SK-N-SH (cell line): ENCODE measurements around the gene PRM1. TPM values are rescaled to one million over a fixed set of nuclear protein-coding genes. Genes with fewer than 3 reads are reported as not detected.
A peak's percentile ranks its signal among the peaks of the same experiment; 100 is the strongest.

Experiments
- CTCF ChIA-PET: fragments of 300-600, 350-600 bp; formaldehyde crosslinking; extraction: SDS; loops from one replicate; lab custom pipeline; 2021; lab: Yijun Ruan, JAX
- POLR2A ChIA-PET: fragments of 350-600 bp; sonication (Branson Sonifier 250); formaldehyde crosslinking; extraction: SDS; loops from one replicate; lab custom pipeline; 2020; ENCODE audit warnings: antibody characterized with exemption, inconsistent platforms; lab: Yijun Ruan, JAX
- DNase-seq: peaks from one replicate; pipeline ENCODE4 v3.0.0; 2012
- H2AFZ ChIP-seq: fragments of 200-600 bp; sonication (generic); 2 replicates; pipeline ENCODE4 v1.8.1; 2016; ENCODE audit warnings: antibody characterized with exemption, mild to moderate bottlenecking, low read depth
- H3F3A ChIP-seq: fragments of 200-600 bp; sonication (generic); replicated peaks from 2 replicates; pipeline ENCODE3; 2016; ENCODE audit warnings: antibody characterized with exemption, mild to moderate bottlenecking; ENCODE audit not compliant: insufficient read depth
- H3K27ac ChIP-seq, 2 experiments: fragments of 200-500 bp in 1 of 2; fragments of 200-600 bp in 1 of 2; sonication (Bioruptor generic) in 1 of 2; sonication (generic), shearing (Covaris generic) in 1 of 2; 2 replicates each; pipeline versions ENCODE4 v1.5.1 to v1.6.1; 2014 to 2016; ENCODE audit warnings: low read depth in 2 of 2, inconsistent platforms in 1 of 2, low read length in 1 of 2, mild to moderate bottlenecking in 1 of 2, mixed read lengths in 1 of 2
- H3K27me3 ChIP-seq: fragments of 200-600 bp; sonication (generic), shearing (Covaris generic); 2 replicates; pipeline ENCODE4 v1.6.1; 2016; ENCODE audit warnings: mixed run types; ENCODE audit not compliant: insufficient read depth
- H3K36me3 ChIP-seq, 2 experiments: fragments of 200-500 bp in 1 of 2; fragments of 200-600 bp in 1 of 2; sonication (Bioruptor generic) in 1 of 2; sonication (generic) in 1 of 2; replicated peaks in 1 of 2; 2 replicates each; pipeline versions ENCODE3 to v1.5.1; 2014 to 2016; ENCODE audit warnings: low read length in 1 of 2, mild to moderate bottlenecking in 1 of 2; ENCODE audit not compliant: insufficient read depth in 2 of 2, control insufficient read depth in 1 of 2
- H3K4me1 ChIP-seq, 2 experiments: fragments of 200-500 bp in 1 of 2; fragments of 200-600 bp in 1 of 2; sonication (Bioruptor generic) in 1 of 2; sonication (generic), shearing (Covaris generic) in 1 of 2; 2 replicates each; pipeline versions ENCODE4 v1.5.1 to v1.6.1; 2014 to 2016; ENCODE audit warnings: low read depth in 1 of 2, low read length in 1 of 2, mixed run types in 1 of 2; ENCODE audit not compliant: insufficient read depth in 2 of 2, control insufficient read depth in 1 of 2
- H3K4me2 ChIP-seq: fragments of 200-600 bp; sonication (generic), shearing (Covaris generic); 2 replicates; pipeline ENCODE4 v1.6.1; 2017; ENCODE audit warnings: mixed run types
- H3K4me3 ChIP-seq, 2 experiments: fragments of 200-500 bp in 1 of 2; fragments of 200-600 bp in 1 of 2; sonication (Bioruptor generic) in 1 of 2; sonication (generic), shearing (Covaris generic) in 1 of 2; 2 replicates each; pipeline versions ENCODE4 v1.5.1 to v1.8.1; 2014 to 2016; ENCODE audit warnings: low read depth in 2 of 2, inconsistent platforms in 1 of 2, low read length in 1 of 2, mild to moderate bottlenecking in 1 of 2, mixed read lengths in 1 of 2, moderate library complexity in 1 of 2
- H3K79me2 ChIP-seq: fragments of 200-600 bp; sonication (generic); 2 replicates; pipeline ENCODE4 v1.8.1; 2017; ENCODE audit warnings: mild to moderate bottlenecking; ENCODE audit not compliant: insufficient read depth
- H3K9ac ChIP-seq: fragments of 200-600 bp; sonication (generic); 2 replicates; pipeline ENCODE4 v1.6.1; 2017; ENCODE audit warnings: mixed run types
- H3K9me2 ChIP-seq: fragments of 200-600 bp; sonication (generic); 2 replicates; pipeline ENCODE4 v1.6.1; 2017; ENCODE audit warnings: mixed run types
- H3K9me3 ChIP-seq: fragments of 200-600 bp; sonication (generic); 2 replicates; pipeline ENCODE4 v1.6.1; 2017; ENCODE audit warnings: mixed run types, mild to moderate bottlenecking, moderate library complexity
- H4K20me1 ChIP-seq: fragments of 200-600 bp; sonication (generic); 2 replicates; pipeline ENCODE4 v1.6.1; 2017; ENCODE audit warnings: mild to moderate bottlenecking, mixed run types; ENCODE audit not compliant: insufficient read depth
- CHD2 ChIP-seq: fragments of 150-350 bp; IDR thresholded peaks from 2 replicates; pipeline ENCODE4 v1.6.1; 2018; ENCODE audit warnings: low read length; ENCODE audit not compliant: partially characterized antibody
- ELF1 ChIP-seq: IDR thresholded peaks from 2 replicates; pipeline ENCODE4 v1.4.0; 2012
- FOXM1 ChIP-seq: IDR thresholded peaks from 2 replicates; pipeline ENCODE4 v1.4.0; 2012; ENCODE audit warnings: low read depth, mild to moderate bottlenecking
- MEF2A ChIP-seq: IDR thresholded peaks from 2 replicates; pipeline ENCODE4 v1.4.0; 2012; ENCODE audit warnings: low read depth, borderline replicate concordance
- NFIC ChIP-seq: IDR thresholded peaks from 2 replicates; pipeline ENCODE4 v1.4.0; 2012; ENCODE audit warnings: borderline replicate concordance
- RAD21 ChIP-seq: IDR thresholded peaks from 2 replicates; pipeline ENCODE4 v1.6.1; 2012; ENCODE audit warnings: mild to moderate bottlenecking, low read length
- RCOR1 ChIP-seq: fragments of 150-350 bp; IDR thresholded peaks from 2 replicates; pipeline ENCODE4 v1.6.1; 2017; ENCODE audit warnings: antibody characterized with exemption, low read length
- SMC3 ChIP-seq: IDR thresholded peaks from 2 replicates; pipeline ENCODE4 v1.6.1; 2012; ENCODE audit warnings: low read depth, low read length, improper control_type of control experiment
- TCF12 ChIP-seq: IDR thresholded peaks from 2 replicates; pipeline ENCODE4 v1.4.0; 2012
- YY1 ChIP-seq: IDR thresholded peaks from 2 replicates; pipeline ENCODE4 v1.4.0; 2012; ENCODE audit warnings: low read depth, mild to moderate bottlenecking
- WGBS: methylation state at CpG from one replicate; pipeline ENCODE4 v1.1.6; 2017; ENCODE audit warnings: low lambda C conversion rate; 5-methylcytosine and 5-hydroxymethylcytosine counted together
- polyA plus RNA-seq, 3 experiments: library from polyadenylated mRNA; depleted of rRNA; stranded (reverse); fragments of >200 nt; gene quantifications; 2 replicates each; pipeline ENCODE4 v1.2.3, GENCODE V29; 2012
- TF ChIP-seq, protein P1 (sequence below): IDR thresholded peaks from 2 replicates; pipeline ENCODE4 v1.6.1; 2012; ENCODE audit warnings: mild to moderate bottlenecking, low read depth, low read length, moderate library complexity
- TF ChIP-seq, protein P2 (sequence below): IDR thresholded peaks from 2 replicates; pipeline ENCODE4; 2012
- TF ChIP-seq, protein P3 (sequence below): fragments of 150-350 bp; IDR thresholded peaks from 2 replicates; pipeline ENCODE4 v1.6.1; 2017; ENCODE audit warnings: antibody characterized with exemption, low read length, low read depth, borderline replicate concordance
- TF ChIP-seq, protein P4 (sequence below): IDR thresholded peaks from 2 replicates; pipeline ENCODE4 v1.4.0; 2012; ENCODE audit warnings: low read depth, borderline replicate concordance
- TF ChIP-seq, protein P5 (sequence below): fragments of 200-600 bp; sonication (generic); IDR thresholded peaks from 2 replicates; pipeline ENCODE4 v1.6.1; 2017; ENCODE audit warnings: antibody characterized with exemption, mild to moderate bottlenecking, moderate library complexity

PRM1 gene
- polyA plus RNA-seq, 1 of the 3 experiments (the other 2 are of a cell fraction) = not detected

DNA sequence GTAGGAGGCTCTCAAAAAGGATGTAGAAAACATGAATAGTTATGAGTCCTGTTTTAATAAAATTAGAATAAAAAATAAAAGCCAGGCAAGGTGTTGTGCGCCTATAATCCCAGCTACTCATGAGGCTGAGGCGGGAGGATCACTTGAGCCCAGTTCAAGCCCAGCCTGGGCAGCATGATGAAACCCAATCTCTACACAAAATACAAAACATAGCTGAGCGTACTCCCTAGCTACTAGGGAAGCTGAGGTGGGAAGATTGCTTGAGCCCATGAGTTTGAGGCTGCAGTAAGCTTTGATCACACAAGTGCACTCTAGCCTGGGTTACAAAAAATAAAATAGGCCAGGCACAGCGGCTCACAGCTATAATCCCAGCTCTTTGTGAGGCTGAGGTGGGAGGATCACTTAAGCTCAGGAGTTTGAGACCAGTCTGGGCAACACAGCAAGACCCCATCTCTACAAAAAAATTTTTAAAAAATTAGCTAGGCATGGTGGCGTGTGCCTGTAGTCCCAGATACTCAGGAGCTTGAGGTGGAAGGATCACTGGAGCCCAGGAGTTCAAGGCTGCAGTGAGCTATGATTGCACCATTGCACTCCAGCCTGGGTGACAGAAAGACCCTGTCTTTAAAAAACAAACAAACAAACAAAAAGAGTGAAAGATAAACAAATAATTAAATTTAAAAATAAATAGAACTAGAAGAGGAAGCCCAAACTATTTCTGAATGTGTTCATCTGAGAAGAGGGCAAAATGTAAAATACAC, 17.2 kb upstream of the PRM1 start:
- Histone ChIP-seq H3K9me3 (no peaks in the 10 kb centered on the region), H3K9ac (no peak overlapping the region), H3K4me3 (no peak overlapping the region), H3K36me3 (no peaks in the 10 kb centered on the region), H3K79me2 (no peaks in the 10 kb centered on the region), H3F3A (peaks cover 3% of the 10 kb centered on the region), H3K27ac (peak overlapping the region in 1 of 2 experiments; percentile 86; a peak in 2 of 4 replicates), H3K9me2 (no peaks in the 10 kb centered on the region), H3K27me3 (no peaks in the 10 kb centered on the region), H3K4me2 (peak overlapping the region; percentile 34; the same call in 1 of the 2 replicates), H4K20me1 (no peaks in the 10 kb centered on the region), H2AFZ (no peak overlapping the region), H3K4me1 (peaks cover 0 to 21% of the 10 kb centered on the region in 2 experiments; a peak in 2 of 4 replicates)
- TF ChIP-seq, protein P1, sequence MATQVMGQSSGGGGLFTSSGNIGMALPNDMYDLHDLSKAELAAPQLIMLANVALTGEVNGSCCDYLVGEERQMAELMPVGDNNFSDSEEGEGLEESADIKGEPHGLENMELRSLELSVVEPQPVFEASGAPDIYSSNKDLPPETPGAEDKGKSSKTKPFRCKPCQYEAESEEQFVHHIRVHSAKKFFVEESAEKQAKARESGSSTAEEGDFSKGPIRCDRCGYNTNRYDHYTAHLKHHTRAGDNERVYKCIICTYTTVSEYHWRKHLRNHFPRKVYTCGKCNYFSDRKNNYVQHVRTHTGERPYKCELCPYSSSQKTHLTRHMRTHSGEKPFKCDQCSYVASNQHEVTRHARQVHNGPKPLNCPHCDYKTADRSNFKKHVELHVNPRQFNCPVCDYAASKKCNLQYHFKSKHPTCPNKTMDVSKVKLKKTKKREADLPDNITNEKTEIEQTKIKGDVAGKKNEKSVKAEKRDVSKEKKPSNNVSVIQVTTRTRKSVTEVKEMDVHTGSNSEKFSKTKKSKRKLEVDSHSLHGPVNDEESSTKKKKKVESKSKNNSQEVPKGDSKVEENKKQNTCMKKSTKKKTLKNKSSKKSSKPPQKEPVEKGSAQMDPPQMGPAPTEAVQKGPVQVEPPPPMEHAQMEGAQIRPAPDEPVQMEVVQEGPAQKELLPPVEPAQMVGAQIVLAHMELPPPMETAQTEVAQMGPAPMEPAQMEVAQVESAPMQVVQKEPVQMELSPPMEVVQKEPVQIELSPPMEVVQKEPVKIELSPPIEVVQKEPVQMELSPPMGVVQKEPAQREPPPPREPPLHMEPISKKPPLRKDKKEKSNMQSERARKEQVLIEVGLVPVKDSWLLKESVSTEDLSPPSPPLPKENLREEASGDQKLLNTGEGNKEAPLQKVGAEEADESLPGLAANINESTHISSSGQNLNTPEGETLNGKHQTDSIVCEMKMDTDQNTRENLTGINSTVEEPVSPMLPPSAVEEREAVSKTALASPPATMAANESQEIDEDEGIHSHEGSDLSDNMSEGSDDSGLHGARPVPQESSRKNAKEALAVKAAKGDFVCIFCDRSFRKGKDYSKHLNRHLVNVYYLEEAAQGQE = no peak
- TF ChIP-seq NFIC (no peak), RAD21 (no peak), FOXM1 (no peak), YY1 (no peak), RCOR1 (no peak), TCF12 (no peak), SMC3 (no peak), CHD2 (no peak), ELF1 (no peak), MEF2A (no peak)
- TF ChIP-seq, protein P2, sequence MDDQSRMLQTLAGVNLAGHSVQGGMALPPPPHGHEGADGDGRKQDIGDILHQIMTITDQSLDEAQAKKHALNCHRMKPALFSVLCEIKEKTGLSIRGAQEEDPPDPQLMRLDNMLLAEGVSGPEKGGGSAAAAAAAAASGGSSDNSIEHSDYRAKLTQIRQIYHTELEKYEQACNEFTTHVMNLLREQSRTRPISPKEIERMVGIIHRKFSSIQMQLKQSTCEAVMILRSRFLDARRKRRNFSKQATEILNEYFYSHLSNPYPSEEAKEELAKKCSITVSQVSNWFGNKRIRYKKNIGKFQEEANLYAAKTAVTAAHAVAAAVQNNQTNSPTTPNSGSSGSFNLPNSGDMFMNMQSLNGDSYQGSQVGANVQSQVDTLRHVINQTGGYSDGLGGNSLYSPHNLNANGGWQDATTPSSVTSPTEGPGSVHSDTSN = no peak
- TF ChIP-seq, protein P3, sequence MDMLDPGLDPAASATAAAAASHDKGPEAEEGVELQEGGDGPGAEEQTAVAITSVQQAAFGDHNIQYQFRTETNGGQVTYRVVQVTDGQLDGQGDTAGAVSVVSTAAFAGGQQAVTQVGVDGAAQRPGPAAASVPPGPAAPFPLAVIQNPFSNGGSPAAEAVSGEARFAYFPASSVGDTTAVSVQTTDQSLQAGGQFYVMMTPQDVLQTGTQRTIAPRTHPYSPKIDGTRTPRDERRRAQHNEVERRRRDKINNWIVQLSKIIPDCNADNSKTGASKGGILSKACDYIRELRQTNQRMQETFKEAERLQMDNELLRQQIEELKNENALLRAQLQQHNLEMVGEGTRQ = no peak
- TF ChIP-seq, protein P4, sequence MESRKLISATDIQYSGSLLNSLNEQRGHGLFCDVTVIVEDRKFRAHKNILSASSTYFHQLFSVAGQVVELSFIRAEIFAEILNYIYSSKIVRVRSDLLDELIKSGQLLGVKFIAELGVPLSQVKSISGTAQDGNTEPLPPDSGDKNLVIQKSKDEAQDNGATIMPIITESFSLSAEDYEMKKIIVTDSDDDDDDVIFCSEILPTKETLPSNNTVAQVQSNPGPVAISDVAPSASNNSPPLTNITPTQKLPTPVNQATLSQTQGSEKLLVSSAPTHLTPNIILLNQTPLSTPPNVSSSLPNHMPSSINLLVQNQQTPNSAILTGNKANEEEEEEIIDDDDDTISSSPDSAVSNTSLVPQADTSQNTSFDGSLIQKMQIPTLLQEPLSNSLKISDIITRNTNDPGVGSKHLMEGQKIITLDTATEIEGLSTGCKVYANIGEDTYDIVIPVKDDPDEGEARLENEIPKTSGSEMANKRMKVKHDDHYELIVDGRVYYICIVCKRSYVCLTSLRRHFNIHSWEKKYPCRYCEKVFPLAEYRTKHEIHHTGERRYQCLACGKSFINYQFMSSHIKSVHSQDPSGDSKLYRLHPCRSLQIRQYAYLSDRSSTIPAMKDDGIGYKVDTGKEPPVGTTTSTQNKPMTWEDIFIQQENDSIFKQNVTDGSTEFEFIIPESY = no peak
- TF ChIP-seq, protein P5, sequence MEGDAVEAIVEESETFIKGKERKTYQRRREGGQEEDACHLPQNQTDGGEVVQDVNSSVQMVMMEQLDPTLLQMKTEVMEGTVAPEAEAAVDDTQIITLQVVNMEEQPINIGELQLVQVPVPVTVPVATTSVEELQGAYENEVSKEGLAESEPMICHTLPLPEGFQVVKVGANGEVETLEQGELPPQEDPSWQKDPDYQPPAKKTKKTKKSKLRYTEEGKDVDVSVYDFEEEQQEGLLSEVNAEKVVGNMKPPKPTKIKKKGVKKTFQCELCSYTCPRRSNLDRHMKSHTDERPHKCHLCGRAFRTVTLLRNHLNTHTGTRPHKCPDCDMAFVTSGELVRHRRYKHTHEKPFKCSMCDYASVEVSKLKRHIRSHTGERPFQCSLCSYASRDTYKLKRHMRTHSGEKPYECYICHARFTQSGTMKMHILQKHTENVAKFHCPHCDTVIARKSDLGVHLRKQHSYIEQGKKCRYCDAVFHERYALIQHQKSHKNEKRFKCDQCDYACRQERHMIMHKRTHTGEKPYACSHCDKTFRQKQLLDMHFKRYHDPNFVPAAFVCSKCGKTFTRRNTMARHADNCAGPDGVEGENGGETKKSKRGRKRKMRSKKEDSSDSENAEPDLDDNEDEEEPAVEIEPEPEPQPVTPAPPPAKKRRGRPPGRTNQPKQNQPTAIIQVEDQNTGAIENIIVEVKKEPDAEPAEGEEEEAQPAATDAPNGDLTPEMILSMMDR = no peak
- ChIA-PET POLR2A (interaction anchor here (1.1 to 1.3 kb wide), 2 partner anchors 21 to 39 kb away, joined by 3 read pairs; no protein-coding TSS in a partner anchor), CTCF (interaction anchor here (0.7 to 2.8 kb wide), 14 partner anchors 11 to 348 kb away, joined by 3 to 23 read pairs (median 4); partner anchors contain the start of genes PRM2 and SOCS1)
- WGBS = 87% methylated on average over 5 of the region's 5 CpGs
- DNase-seq = no peak
